GM19043 (cell line): ENCODE data around the gene TRAF6.

Experiments used
- ATAC-seq: cut with Tn5 transposase; IDR thresholded peaks from one replicate; pipeline ENCODE4 v1.9.1; 2021; ENCODE audit warnings: low read depth; ENCODE audit not compliant: unreplicated experiment

The TRAF6 gene

GRCh38 chr11:36460220-36460619, 49.9 kb downstream of the TRAF6 start:
- ATAC-seq = no peak

GRCh38 chr11:36459046-36459445, 51.0 kb downstream of the TRAF6 start:
- no peak for ATAC-seq

DNA sequence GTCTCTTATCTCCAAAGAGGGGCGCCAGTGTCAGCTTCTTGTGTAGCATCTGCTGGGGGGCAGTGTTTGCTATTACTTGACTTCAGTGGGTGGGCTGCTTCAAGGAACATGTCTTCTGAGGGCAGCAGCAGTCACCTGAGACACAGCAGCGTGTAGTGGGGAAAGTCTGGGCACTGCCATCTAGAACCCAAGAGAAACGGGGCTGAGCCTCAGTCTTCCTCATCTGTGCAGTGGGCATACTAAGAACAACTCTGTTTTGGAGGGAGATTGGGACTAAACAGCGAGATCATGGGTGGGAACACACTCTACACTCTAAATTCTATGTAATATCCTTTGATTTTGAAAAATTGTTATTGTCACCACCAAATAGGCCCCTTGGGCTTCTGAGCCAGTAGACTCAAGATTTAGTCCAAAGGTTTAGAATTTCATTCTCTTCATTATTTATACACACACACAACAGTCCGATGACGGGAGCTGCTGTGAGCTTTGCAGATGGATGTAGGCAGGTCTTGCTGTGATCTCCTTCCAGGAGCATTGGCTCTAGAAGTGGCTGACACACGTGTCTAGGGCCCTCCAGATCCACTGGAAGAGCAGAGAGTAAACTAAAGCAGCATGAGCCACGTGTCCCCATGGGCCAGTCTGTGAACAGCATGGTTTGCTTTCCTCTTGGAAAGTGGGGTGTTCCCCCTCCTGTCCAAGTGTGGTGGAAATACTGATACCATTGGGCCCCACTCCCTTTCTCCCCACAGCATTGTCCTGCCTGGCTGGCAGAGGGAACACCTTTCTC, 51.8 kb downstream of the TRAF6 start:
- ATAC-seq = no peak

DNA sequence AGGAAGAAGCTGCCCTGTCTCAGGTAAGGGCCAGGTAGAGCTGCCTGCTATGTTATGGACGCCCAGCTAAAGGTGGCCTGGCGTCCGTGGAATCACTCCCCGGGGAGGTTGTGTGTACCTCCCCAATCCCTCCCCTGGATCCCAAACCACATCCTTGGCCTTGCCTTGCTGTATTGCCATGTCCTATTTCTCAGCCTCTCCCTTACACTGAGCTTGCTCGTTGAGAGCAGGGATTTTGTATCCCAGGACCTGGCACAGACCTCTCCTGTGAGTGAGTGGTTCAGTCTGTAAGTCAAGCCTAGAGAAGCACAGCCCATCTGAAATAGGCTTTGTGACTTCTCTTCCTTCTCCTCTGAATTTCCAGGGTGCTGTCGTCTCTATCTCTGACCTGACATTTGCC, 53.9 kb downstream of the TRAF6 start:
- ATAC-seq = no peak

DNA sequence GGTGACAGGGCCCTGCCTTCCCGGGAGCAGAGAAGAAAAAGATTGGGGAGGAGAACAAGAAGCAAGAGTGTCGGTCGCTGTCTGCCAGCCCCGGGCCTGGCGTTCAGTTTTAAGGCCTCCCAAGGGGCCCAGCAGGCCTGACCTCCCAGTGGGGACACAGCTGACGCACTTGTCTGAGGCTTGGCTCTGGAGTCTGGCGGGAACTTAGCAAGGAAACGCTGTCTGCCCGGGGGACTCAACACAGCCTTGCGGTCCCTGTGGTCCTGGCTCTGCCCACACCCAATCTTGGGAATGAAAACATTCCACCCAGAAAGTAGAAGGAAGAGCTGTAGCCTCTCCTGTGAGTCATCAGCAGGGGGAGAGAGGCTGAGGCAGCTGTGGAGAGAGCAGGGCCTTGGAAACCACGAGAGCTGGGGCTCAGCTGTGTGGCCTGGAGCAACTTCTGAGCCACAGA, 54.4 kb downstream of the TRAF6 start:
- ATAC-seq = no peak

DNA sequence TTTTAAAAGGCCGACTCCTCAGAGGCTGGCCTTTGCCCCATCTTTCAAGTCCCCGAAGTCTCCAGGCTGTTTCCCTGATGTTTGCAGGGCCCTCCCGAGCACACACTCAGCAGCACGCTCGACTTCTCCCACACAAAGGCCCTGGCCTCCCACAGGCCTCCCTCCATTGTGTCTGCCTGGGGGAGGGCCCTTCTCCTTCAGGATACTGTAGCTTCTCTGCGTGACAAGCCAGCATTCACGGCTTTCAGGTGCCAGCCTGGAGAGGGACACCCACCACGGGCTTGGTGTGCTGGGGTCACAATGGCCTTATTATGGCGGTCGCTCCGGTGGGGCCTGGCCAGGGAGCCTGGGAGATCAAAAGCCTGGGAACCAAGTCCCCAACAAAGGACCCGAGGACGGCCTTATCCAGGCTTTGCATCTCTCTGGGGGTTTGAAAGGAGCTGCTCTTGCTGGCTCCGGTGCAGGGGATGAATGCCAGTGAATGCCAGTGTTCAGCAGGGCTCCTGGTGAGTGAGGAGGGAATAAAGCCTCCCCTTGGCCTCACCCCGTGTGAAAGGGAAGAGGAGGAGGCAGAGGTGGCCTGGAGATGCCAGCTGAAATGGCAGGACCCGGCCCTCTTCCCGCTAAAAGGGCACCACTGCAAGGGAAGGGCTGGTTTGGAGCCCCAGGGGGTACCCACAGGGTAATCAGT, 55.0 kb downstream of the TRAF6 start:
- no peak for ATAC-seq

GRCh38 chr11:36454551-36454940, 55.5 kb downstream of the TRAF6 start:
- no peak for ATAC-seq

DNA sequence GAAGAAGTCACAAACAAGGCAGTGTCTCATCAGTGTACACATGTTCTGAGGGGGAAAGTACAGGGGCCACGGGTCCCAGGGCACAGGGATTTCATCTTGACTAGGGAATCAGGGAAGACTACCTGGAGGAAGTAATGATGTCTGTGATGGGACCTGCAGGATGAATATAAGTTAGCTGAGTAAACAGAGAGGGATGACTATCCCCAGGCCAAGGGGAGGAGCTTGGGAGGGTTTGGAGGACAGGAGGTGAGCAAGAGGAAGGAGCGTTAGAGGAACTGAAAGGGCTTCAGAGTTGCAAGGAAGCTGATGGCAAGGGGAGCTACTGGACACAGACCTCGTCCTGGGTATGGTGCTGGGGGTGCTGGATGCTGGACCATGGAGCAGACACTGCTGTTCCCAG, 56.4 kb downstream of the TRAF6 start:
- peak; percentile 39 for ATAC-seq

DNA sequence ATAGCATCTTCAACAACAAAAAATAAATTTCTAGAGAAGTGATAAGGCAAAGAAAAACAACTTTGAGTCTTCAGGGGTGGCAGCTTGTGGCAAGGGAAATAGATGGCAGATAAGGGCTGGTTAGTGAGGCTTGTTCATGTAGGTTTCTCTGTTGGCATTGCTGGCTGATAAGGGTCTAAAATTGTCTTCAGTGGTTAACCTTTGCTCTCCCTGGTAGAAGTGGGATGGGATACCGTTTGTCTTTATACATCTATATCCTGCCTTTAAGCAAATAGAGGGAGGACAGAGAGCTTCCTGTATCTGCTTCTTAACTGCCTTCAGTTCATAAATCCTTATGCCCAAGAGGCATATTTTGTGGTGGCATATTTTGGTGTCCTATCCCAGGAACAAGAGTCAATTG, 57.1 kb downstream of the TRAF6 start:
- ATAC-seq = no peak

DNA sequence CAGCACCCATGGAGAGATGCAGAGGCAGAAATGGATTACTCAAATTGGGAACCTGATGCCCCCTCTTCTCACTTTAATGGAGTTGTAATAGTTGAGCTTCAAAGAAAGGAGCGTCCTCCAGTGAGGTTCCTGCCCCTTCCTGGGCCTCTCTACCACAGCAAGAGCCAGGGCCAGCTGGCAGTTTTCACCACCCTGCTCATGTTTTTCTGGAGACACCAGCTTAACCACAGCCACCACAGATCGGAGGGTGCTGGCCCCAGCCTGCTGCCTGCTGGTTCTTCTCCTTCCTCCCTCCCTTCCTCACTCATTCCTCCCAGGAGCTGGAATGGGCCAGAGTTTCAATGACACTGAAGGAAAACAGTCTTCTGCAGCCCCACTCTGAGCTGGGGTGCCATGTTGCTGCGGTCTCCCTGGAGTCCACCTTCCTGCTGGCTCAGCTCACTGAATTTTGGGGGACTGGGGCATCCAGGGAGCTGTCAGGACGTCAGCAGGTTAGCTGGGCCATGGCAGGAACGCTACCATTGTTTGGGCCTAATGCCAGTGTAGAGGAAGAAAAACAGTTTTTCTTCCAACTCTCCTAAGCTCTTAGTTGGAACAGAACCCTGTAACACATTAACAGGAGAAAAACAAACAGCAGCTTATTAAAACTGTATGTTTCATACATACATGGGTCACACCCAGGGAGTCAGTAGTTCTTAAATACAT, 57.7 kb downstream of the TRAF6 start:
- no peak for ATAC-seq

DNA sequence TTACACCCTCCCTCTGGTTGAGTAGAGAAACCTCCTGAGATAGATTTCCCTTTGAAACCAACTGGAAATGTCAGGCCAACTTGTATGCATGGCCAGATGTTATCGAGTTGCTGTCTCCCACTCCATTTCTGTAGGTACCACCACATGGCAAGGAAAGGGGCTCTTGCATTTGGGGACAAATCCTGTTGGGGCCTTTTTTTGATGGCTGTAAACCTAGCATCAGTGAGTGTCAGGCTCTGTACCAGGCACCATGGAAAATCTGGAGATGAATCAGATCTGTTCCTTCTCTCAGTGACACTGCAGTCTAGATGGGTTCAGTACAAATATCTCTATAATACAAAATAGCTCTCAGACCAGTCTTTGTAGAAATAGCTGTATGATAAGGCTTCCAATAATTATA, 58.4 kb downstream of the TRAF6 start:
- no peak for ATAC-seq

DNA sequence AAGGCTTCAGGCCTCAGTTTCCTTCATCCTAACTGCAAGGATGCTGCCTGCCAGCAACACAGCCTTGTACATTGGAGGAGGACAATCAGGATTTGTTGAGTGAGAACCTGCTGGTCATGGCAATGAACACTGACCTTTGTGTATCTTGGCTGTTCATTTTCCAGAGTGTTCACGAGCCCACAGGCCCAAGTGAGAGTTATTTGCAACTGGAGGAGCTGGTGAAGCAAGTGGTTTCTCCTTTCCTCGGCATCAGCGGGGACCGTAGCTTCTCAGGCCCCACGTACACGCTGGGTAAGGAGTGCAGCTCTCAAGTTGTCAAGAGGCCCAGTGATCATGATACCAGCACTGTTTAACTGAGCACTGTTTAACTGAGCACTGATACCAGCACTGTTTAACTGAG, 59.0 kb downstream of the TRAF6 start:
- no peak for ATAC-seq

DNA sequence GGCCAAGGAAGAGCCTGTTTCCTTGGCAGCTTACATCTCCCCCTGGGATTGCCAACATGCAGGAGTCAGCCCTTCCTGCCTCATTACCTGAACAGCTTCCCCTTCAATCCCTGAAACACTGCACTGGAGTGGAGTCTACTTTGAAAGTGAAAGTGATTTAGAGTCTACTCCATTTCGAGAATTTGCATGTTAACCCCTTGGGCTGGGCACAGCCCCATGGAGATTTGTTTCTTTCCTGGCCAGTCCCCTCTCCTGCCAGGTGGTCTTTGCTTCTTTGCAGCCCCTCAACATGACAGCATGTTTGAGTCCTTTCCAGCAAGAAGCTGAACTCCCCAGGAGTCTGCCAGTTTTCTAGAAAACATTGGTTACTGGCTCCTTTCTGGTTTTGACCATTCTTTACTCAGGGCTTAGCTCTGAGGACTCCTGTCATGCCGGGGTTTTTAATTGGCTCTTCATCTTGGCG, 59.9 kb downstream of the TRAF6 start:
- peak; percentile 69 for ATAC-seq

DNA sequence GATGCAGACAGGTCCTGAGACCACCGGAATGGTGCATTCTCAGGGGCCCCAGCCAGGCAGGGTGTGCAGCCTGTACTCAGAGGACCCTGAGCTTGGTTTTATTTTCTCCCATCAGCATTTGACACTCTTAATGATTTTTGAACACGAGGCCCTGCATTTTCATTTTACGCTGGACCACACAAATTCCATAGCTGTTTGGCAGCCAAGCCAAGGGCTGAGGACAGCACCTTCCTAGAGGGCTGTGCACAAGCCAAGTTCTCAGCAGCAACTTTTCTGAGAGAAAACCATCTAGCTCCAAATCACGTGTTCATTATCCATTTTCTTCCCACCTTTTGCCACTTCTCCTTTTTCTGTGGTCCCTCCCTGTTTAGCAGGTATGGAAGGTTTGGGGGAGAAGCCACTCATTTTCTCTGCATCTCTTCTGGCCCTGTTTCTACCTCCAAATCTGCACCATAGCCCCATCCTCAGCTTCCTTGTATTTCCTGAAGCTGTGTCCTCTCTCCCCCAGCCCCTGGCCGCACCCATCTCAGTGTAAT, 60.4 kb downstream of the TRAF6 start:
- peak; percentile 11 for ATAC-seq

GRCh38 chr11:36447947-36448346, 62.1 kb downstream of the TRAF6 start:
- ATAC-seq = no peak

- ATAC-seq = no peak
These were observed 62.6 kb downstream of the TRAF6 start for GRCh38 chr11:36447514-36447913.

DNA sequence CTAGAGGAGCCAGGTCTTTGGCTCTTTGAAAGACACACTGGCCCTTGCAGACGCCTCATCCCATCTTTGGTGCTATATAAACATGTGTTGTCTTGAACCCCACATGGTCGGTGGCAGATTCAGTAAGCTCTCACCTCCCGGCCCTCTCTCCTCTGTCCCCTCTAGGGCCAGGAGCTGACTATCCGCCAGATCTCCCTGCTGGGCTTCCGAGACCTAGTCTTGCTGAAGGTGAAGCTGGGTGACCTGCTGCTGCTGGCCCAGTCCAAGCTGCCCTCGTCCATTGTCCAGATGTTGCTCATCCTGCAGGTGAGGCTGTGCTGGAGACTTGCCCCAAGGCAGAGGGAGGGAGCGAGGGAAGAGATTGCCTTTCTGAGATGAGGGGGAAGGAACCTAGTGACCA, 63.9 kb downstream of the TRAF6 start:
- no peak for ATAC-seq

- no peak for ATAC-seq
These were observed 66.4 kb downstream of the TRAF6 start for GRCh38 chr11:36443661-36444060.

DNA sequence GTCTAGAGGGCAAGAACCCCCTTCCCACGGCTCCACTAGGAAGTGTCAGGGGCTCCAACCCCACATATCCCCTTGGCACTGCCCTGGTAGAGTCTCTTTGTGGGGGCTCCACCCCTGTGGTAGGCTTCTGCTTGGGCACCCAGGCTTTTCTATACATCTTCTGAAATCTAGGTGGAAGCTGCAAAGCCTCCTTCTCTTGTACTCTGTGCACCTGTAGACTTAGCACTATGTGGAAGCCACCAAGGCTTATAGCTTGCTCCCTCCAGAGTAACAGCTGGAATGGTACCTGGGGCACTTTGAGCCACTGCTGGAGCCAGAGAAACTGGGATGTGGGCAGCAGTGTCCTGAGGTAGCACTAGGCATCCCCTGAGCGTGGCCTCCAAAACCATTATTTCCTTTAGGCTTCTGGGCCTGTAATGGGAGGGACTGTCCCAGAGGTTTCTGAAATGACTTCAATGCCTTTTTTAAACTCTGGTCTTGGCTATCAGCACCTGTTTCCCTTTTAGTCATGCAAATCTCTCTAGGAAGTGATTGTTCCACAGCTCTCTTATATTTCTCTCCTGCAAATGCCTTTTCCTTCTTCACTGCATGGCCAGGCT, 68.4 kb downstream of the TRAF6 start:
- ATAC-seq = peak; percentile 95

DNA sequence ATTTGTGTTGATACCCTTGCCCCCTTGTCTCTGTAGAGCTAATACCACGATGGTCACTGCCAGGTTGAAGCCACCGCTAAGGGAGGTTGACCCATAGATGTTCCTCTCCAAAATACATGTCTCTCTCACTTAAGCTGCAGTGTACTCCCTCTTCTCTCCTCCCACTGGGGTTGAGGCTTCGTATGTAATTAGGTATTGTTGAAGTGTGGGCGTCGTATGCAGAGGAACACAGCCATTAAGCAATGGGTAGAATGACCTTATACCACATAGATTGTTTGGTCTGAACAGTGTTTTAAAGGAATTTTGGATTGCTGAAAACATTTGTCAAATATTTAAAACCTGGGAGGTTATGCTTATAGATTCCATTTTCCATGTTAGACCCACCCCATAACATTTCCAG, 71.9 kb downstream of the TRAF6 start:
- no peak for ATAC-seq

DNA sequence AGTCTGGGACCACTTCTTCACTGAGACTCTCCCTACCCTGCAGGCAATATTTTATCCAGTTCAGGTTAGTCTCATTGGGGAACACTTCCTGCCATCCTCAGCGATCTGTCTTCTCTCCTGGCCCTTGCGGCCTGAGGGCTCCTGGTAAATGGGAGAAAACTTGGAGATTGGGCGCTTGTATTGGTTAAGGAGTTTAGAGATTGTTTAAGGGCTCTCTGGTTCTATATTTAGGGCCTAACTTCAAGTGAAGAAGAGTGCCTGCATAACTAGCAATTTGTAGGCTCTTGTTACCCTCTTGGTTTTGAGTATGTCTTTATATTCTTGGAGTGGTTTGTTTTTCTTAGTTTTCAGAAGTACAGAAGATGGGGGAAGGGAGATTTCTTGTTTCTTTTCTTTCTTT, 72.7 kb downstream of the TRAF6 start:
- no peak for ATAC-seq
